Measurements from ENCODE around the gene JPT2. TPM values are rescaled to one million over a fixed set of nuclear protein-coding genes. Genes with fewer than 3 reads are reported as not detected.

The JPT2 gene
- polyA plus RNA-seq, 3 donors, result 5.4 to 7.5 (median 5.8) TPM

- peak overlapping the region in 2 of 7 donors; percentile 21 to 59 for H3K27ac Mint-ChIP-seq
- Histone ChIP-seq H4K20me1 (ENCODE audit: insufficient read depth, low read length) (no peaks in the 10 kb centered on the region), H2AFZ (ENCODE audit: insufficient read depth, low read depth, low read length, poor library complexity, severe bottlenecking) (no peak overlapping the region), H3K9me3 (replicated peaks in 1 of 2; ENCODE audit: control insufficient read depth in 1 of 2, insufficient read depth in 1 of 2, low read length in 2 of 2) (no peaks in the 10 kb centered on the region), H3K4me2 (replicated peaks; ENCODE audit: extremely low read depth, low read length, poor library complexity, severe bottlenecking) (no peak overlapping the region), H3K27ac (ENCODE audit: low read depth in 1 of 2, low read length in 2 of 2) (no peak overlapping the region), H3K4me3 (replicated peaks in 1 of 3; ENCODE audit: low read depth in 2 of 3, low read length in 3 of 3) (no peak overlapping the region), H3K36me3 (replicated peaks in 1 of 2; ENCODE audit: control insufficient read depth in 1 of 2, insufficient read depth in 2 of 2, low read length in 2 of 2) (peaks cover 39 to 50% of the 10 kb centered on the region in 2 donors), H3K79me2 (ENCODE audit: insufficient read depth, low read length) (peaks cover 35% of the 10 kb centered on the region), H3K4me1 (ENCODE audit: control insufficient read depth in 1 of 2, insufficient read depth in 2 of 2, low read length in 2 of 2) (peaks cover 13 to 18% of the 10 kb centered on the region in 2 donors), H3K27me3 (ENCODE audit: control insufficient read depth in 2 of 2, insufficient read depth in 2 of 2, low read length in 2 of 2) (no peaks in the 10 kb centered on the region), H3K9ac (ENCODE audit: insufficient read depth, low read length, poor library complexity, severe bottlenecking) (no peak overlapping the region)
- peaks cover 18% of the 10 kb centered on the region for H3K4me1 Mint-ChIP-seq
- peaks cover 0 to 2% (median 1%) of the 10 kb centered on the region in 3 donors for H3K27me3 Mint-ChIP-seq (ENCODE audit: low read depth in 3 of 3)
- intact Hi-C loops (cut with micrococcal nuclease), result loop anchor here in 1 of 2 donors (5.0 to 10.0 kb wide), 2 partner anchors 51 to 62 kb away; partner anchors contain the start of genes CRAMP1 and IFT140
- H3K9me3 Mint-ChIP-seq, result no peaks in the 10 kb centered on the region
- peaks cover 40 to 47% of the 10 kb centered on the region in 2 donors for H3K36me3 Mint-ChIP-seq
- no peak overlapping the region for H3K4me3 Mint-ChIP-seq
- 89% methylated on average over 6 of the region's 12 CpGs for WGBS (ENCODE audit: insufficient coverage)
- no peak for TF ChIP-seq CTCF (IDR thresholded peaks at IDR 0.05)
- no peak for DNase-seq
Observed at GRCh38 chr16:1676661-1677060, 1.4 kb upstream of the JPT2 start.

GRCh38 chr16:1677339-1677738 is 740 bp upstream of the JPT2 start:
- Histone ChIP-seq H3K4me3 (replicated peaks in 1 of 3; ENCODE audit: low read depth in 2 of 3, low read length in 3 of 3) (peak overlapping the region in 1 of 3 experiments; percentile 80), H3K4me1 (ENCODE audit: control insufficient read depth in 1 of 2, insufficient read depth in 2 of 2, low read length in 2 of 2) (peaks cover 13 to 18% of the 10 kb centered on the region in 2 donors), H2AFZ (ENCODE audit: insufficient read depth, low read depth, low read length, poor library complexity, severe bottlenecking) (no peak overlapping the region), H3K27me3 (ENCODE audit: control insufficient read depth in 2 of 2, insufficient read depth in 2 of 2, low read length in 2 of 2) (no peaks in the 10 kb centered on the region), H3K79me2 (ENCODE audit: insufficient read depth, low read length) (peaks cover 41% of the 10 kb centered on the region), H3K4me2 (replicated peaks; ENCODE audit: extremely low read depth, low read length, poor library complexity, severe bottlenecking) (peak overlapping the region; percentile 84), H3K9ac (ENCODE audit: insufficient read depth, low read length, poor library complexity, severe bottlenecking) (no peak overlapping the region), H4K20me1 (ENCODE audit: insufficient read depth, low read length) (no peaks in the 10 kb centered on the region), H3K36me3 (replicated peaks in 1 of 2; ENCODE audit: control insufficient read depth in 1 of 2, insufficient read depth in 2 of 2, low read length in 2 of 2) (peaks cover 32 to 43% of the 10 kb centered on the region in 2 donors), H3K9me3 (replicated peaks in 1 of 2; ENCODE audit: control insufficient read depth in 1 of 2, insufficient read depth in 1 of 2, low read length in 2 of 2) (no peaks in the 10 kb centered on the region), H3K27ac (ENCODE audit: low read depth in 1 of 2, low read length in 2 of 2) (no peak overlapping the region)
- Mint-ChIP-seq H3K9me3 (no peaks in the 10 kb centered on the region), H3K36me3 (peaks cover 33 to 40% of the 10 kb centered on the region in 2 donors), H3K27me3 (ENCODE audit: low read depth in 3 of 3) (peaks cover 0 to 2% (median 0%) of the 10 kb centered on the region in 3 donors), H3K27ac (peak overlapping the region in 1 of 7 donors; percentile 59), H3K4me1 (peaks cover 18% of the 10 kb centered on the region), H3K4me3 (peak overlapping the region in 1 of 2 donors; percentile 57)
- intact Hi-C loops (cut with micrococcal nuclease), result loop anchor here in 1 of 2 donors (5.0 to 10.0 kb wide), 2 partner anchors 50 to 63 kb away; partner anchors contain the start of genes CRAMP1 and IFT140
- no peak for TF ChIP-seq CTCF (IDR thresholded peaks at IDR 0.05)
- WGBS (ENCODE audit: insufficient coverage), result 100% methylated on average over 1 of the region's 18 CpGs
- no peak for DNase-seq
